NK-92 treated with Interleukin-12 subunit alpha and Interleukin-12 subunit beta, amount 100 ng/mL, for 24 hours (cell line): ENCODE measurements around the gene NRN1L.

Experiments
- DNase-seq: peaks from one replicate; lab custom pipeline; 2025; lab: John Stamatoyannopoulos, UW

NRN1L gene

GRCh38 chr16:67917140-67917851 is 32.6 kb downstream of the NRN1L start:
- DNase-seq: no peak

- DNase-seq: peak; percentile 34
These were observed 33.2 kb downstream of the NRN1L start for GRCh38 chr16:67917852-67918236.

DNA sequence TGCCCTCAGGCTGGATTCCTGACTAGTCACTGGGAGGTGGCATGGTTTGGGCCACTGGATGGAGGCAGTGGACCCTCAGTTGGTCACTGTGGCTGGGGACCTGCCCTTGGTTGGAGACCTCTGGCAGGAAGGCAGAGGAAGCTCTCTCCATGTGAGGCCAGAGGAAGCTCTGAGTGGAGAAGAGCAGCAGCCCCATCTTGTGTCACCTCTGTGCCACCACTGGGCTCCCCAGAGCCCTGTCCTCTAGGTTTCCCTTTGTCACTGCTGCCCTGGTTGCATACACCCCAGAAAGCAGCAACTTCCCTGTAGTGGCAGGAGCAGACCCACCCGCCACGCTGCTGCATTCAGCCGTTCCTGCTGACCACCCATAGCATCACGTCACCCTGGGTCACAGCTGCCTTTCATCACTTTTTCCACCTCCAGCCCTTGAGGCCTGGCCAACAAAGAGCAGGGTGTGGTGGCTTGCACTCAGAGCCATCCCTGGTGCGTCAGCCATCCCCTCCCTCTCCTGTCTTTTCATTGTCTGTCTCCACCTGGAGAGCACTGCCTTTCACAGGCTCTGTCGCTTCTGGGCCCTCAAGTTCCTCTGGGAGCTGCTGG is 35.0 kb downstream of the NRN1L start:
- no peak for DNase-seq

- DNase-seq: no peak
These were observed 37.5 kb downstream of the NRN1L start for GRCh38 chr16:67922221-67922620.

GRCh38 chr16:67922740-67923139 is 38.1 kb downstream of the NRN1L start:
- DNase-seq: no peak

- no peak for DNase-seq
These were observed 38.9 kb downstream of the NRN1L start for GRCh38 chr16:67923414-67924116.

DNA sequence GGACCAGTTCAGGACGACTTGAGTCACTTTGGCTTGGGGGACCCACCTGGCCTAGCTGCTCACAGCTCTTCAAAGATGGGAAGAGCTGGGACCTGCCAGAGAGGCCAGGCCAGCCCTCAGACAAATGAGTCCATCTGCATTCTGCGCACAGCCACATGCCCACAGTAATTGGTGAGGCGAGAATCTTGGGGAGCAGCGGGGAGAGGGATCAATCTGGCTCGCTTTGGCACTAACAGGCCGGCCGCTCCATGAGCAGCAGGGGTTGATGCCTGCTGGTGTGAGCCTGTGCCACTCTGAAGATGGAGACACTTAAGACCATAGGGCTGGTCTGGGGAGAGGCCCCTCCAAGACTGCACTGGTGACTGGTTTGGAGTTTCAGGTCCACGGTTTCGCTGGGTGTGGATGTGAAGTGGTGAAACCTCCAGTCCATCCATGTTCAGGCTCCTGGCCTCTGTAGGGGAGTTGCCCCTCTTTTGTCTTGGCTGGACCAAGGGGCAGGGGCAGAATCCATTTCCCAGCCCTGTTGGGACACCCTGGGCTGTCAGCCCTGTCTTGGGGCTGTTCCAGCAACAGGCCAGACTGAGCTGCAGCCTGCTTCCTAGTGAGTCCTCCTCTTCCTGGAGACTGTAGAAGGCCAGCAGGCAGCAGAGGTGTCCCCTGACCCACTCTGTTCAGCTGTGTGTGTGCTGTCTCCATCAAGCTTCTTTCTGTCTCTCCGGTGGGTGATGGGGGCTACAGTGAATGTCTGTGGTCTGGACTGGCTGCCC is 39.6 kb downstream of the NRN1L start:
- no peak for DNase-seq

- DNase-seq: no peak
These were observed 41.6 kb downstream of the NRN1L start for GRCh38 chr16:67926181-67926750.

DNA sequence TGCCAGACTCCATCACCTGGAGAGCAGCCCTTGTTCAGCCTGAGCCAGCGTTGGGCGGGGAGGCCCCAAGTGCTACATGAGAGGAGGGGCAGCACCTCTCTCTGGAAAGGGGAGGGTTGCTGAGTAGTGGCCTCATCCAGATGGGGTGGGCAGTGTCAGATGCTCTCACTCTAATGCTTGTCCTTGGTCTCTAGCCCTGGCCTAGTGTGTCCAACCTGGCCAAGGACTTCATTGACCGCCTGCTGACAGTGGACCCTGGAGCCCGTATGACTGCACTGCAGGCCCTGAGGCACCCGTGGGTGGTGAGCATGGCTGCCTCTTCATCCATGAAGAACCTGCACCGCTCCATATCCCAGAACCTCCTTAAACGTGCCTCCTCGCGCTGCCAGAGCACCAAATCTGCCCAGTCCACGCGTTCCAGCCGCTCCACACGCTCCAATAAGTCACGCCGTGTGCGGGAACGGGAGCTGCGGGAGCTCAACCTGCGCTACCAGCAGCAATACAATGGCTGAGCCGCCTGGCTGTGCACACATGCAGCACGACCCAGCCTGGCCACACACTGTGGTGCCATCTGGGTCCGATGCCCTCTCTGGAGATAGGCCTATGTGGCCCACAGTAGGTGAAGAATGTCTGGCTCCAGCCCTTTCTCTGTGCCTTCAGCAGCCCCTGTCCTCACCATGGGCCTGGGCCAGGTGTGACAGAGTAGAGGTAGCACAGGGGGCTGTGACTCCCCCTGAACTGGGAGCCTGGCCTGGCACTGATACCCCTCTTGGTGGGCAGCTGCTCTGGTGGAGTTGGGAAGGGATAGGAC is 42.7 kb downstream of the NRN1L start:
- DNase-seq: no peak

DNA sequence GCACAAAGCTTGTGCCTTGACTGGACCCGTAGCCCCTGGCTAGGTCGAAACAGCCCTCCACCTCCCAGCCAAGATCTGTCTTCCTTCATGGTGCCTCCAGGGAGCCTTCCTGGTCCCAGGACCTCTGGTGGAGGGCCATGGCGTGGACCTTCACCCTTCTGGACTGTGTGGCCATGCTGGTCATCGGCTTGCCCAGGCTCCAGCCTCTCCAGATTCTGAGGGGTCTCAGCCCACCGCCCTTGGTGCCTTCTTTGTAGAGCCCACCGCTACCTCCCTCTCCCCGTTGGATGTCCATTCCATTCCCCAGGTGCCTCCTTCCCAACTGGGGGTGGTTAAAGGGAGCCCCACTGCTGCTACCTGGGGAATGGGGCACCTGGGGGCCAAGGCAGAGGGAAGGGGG is 43.5 kb downstream of the NRN1L start:
- no peak for DNase-seq

DNA sequence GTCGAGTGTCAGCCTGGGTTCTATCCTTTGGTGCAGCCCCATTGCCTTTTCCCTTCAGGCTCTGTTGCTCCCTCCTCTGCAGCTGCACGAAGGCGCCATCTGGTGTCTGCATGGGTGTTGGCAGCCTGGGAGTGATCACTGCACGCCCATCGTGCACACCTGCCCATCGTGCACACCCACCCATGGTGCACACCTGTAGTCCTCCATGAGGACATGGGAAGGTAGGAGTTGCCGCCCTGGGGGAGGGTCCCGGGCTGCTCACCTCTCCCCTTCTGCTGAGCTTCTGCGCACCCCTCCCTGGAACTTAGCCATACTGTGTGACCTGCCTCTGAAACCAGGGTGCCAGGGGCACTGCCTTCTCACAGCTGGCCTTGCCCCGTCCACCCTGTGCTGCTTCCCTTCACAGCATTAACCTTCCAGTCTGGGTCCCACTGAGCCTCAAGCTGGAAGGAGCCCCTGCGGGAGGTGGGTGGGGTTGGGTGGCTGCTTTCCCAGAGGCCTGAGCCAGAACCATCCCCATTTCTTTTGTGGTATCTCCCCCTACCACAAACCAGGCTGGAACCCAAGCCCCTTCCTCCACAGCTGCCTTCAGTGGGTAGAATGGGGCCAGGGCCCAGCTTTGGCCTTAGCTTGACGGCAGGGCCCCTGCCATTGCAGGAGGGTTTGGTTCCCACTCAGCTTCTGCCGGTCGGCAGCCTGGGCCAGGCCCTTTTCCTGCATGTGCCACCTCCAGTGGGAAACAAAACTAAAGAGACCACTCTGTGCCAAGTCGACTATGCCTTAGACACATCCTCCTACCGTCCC is 44.1 kb downstream of the NRN1L start:
- DNase-seq: peak; percentile 39

GRCh38 chr16:67930191-67930590 is 45.5 kb downstream of the NRN1L start:
- DNase-seq: no peak

DNA sequence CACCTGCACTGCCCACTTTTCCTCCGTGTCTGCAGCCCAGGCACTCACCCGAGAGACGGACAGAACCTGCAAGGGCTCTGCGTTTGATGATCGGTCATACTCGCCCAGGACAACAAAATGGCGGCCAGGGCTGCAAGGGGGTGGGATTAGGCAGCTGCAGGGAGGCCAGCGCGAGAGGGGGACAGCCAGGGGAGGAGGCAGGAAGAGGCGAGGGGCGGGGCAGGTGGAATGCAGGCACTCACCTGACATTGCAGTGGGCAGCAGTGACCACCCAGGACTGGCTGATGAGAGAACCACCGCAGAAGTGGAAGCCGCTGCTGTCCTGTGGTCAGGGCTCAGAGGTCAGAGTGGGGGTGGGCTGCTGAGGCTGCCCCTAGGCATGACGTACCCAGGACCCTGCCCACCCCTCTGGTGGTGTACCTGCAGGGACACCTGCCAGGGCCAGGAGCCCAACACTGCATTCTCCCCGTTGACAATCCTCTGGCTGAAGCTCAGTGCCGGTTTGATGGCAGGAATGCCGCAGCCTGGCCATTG is 46.1 kb downstream of the NRN1L start:
- DNase-seq: no peak

DNA sequence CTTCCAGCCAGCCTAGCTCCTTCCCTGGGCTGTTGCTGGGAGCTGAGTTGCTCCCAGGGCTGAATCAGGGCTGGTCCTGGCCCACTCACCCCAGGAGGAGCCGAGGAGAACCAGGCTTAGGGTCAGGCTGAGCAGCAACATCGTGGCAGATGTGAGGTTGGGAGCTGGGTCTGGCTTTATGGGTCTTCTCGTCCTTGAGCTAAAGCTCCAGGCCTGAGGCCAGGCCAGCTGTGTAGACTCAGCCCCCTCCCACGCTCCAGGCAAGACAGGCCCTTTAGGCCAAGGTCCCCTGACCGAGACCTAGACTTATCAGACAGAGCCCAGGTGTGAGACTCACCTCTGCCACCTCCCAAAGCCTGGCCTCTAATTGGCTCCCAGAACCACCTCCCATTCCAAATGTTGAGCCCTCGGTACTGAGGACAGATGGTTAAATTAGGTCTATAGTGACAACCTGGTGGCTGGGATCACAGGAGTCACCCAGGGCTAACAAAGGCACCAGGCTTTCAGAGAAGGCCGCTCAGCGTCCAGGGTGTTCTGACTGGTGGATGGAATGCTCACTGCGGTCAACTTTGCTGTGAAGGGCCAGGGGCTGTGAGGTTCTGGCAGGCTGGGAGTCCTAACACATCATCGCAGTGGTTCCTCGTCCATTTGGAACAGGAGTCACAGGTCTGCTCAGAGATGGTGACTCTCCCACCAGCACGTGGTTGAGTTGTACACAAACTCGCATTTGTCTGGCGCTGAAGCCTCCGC is 47.2 kb downstream of the NRN1L start, which contains the start of gene CTRL:
Gene CTRL (minus strand): TSS at position 151 of the 750 bp plus-strand sequence. CDS start 10 bp downstream, at position 141.
- no peak for DNase-seq

DNA sequence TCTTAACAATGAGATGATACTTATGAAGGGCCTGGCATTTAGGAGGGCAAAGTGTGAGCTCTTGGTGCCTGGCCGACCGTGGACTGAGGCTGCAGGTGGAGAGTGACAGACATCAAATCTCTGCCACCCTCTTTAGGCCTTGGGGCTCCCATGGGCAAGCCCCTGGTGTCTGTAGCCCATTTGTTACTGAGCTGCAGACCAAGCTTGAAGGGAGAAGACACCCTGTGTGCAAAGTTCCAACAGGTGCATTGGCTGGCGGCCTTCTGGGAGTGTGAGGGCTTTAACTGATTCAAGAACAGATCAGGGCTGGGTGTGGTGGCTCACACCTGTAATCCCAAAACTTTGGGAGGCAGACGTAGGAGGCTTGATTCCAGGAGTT is 47.8 kb downstream of the NRN1L start:
- no peak for DNase-seq

DNA sequence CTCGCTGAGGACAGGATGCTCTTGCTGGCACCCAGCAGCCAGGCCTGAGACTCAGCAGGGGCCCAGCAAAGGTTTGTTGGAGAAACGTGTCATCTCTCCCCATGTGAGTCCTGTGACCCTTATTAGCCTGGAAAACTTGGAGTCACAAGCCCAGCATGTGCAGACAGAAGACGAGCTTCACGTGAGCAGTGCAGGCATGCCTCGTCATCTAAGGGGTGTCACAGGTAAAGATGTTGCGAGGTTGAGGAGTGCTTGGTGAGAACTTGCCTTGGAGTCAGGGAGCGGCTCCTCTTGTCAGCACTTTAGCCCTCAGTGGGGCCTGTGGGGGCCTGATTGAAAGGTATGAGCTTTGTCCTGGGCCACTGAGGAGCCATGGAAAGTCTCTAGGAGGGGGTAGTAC is 49.1 kb downstream of the NRN1L start:
- DNase-seq: no peak

- no peak for DNase-seq
These were observed 49.8 kb downstream of the NRN1L start for GRCh38 chr16:67934306-67935100.

DNA sequence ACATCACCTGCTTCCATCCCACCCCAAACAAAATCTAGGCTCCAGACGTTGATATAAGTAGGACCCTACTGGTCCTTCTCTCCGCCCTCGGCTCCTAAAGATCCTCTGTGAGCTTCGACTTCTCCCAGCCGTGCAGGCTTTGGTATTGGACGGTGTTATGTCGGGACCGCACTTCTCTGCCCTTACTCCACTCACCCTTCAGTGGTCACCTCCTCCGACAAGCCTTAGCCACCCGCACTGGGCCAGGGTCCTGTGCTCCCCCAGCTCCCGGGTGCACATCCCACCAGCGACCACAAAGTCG is 50.4 kb downstream of the NRN1L start:
- DNase-seq: no peak
